SK-N-SH treated with all-trans-retinoic acid at 6 μM for 48 hours (cell line): ENCODE measurements around the gene SAMD11.

Experiments used
- ARNTL ChIP-seq: fragments of 450-650 bp; formaldehyde crosslinking; IDR thresholded peaks from 2 replicates; pipeline ENCODE4 v1.5.0; 2020; ENCODE audit warnings: low read depth, mild to moderate bottlenecking, moderate library complexity, borderline replicate concordance
- CREB5 ChIP-seq: fragments of 250-450 bp; sonication (Bioruptor Pico); IDR thresholded peaks from 2 replicates; pipeline ENCODE4 v1.5.1; 2020; ENCODE audit warnings: low read depth, mild to moderate bottlenecking, moderate library complexity
- OSR1 ChIP-seq: fragments of 250-450 bp; sonication (Bioruptor Pico); IDR thresholded peaks from 2 replicates; pipeline ENCODE4 v1.8.0; 2022; ENCODE audit warnings: moderate library complexity, mild to moderate bottlenecking, inconsistent platforms
- PATZ1 ChIP-seq: fragments of 250-450 bp; sonication (Bioruptor Pico); IDR thresholded peaks from 2 replicates; pipeline ENCODE4 v1.8.0; 2020; ENCODE audit warnings: mild to moderate bottlenecking, moderate library complexity, borderline replicate concordance
- RARB ChIP-seq: fragments of 250-450 bp; sonication (Bioruptor Pico); IDR thresholded peaks from 2 replicates; pipeline ENCODE4 v1.8.0; 2021; ENCODE audit warnings: mild to moderate bottlenecking, moderate library complexity
- TCF4 ChIP-seq: fragments of 250-450 bp; sonication (Bioruptor Pico); IDR thresholded peaks from 2 replicates; pipeline ENCODE4 v1.8.0; 2021; ENCODE audit warnings: mild to moderate bottlenecking, moderate library complexity, borderline replicate concordance
- TOX ChIP-seq: fragments of 250-450 bp; sonication (Bioruptor Pico); IDR thresholded peaks from 2 replicates; pipeline ENCODE4 v1.8.0; 2021; ENCODE audit warnings: mild to moderate bottlenecking, moderate library complexity, borderline replicate concordance
- TSHZ2 ChIP-seq: fragments of 250-450 bp; sonication (Bioruptor Pico); IDR thresholded peaks from 2 replicates; pipeline ENCODE4 v1.5.0; 2020; ENCODE audit warnings: mild to moderate bottlenecking, moderate library complexity
- ZC3H10 ChIP-seq: fragments of 250-450 bp; sonication (Bioruptor Pico); IDR thresholded peaks from 2 replicates; pipeline ENCODE4 v1.5.1; 2021; ENCODE audit warnings: mild to moderate bottlenecking, moderate library complexity
- ZFP3 ChIP-seq: fragments of 250-450 bp; sonication (Bioruptor Pico); IDR thresholded peaks from 2 replicates; pipeline ENCODE4 v1.5.0; 2020; ENCODE audit warnings: mild to moderate bottlenecking, moderate library complexity
- ZFP30 ChIP-seq: fragments of 450-650 bp; formaldehyde crosslinking; IDR thresholded peaks from 2 replicates; pipeline ENCODE4 v1.5.0; 2022; ENCODE audit warnings: mild to moderate bottlenecking, moderate library complexity
- ZNF70 ChIP-seq: fragments of 450-650 bp; formaldehyde crosslinking; IDR thresholded peaks from 2 replicates; pipeline ENCODE4 v1.5.0; 2020; ENCODE audit warnings: mild to moderate bottlenecking, moderate library complexity
- ZNF8 ChIP-seq: fragments of 450-650 bp; formaldehyde crosslinking; IDR thresholded peaks from 2 replicates; pipeline ENCODE4 v1.5.0; 2020; ENCODE audit warnings: mild to moderate bottlenecking, moderate library complexity

- no peak for TF ChIP-seq PATZ1
- no peak for TF ChIP-seq ZFP30
- no peak for TF ChIP-seq ZFP3 (CRISPR knock-in tag)
- no peak for TF ChIP-seq ZNF8 (CRISPR knock-in tag)
- TF ChIP-seq TCF4 (CRISPR knock-in tag): no peak
- no peak for TF ChIP-seq CREB5 (CRISPR knock-in tag)
- no peak for TF ChIP-seq ARNTL (CRISPR knock-in tag)
- no peak for TF ChIP-seq ZC3H10 (CRISPR knock-in tag)
- TF ChIP-seq TOX: no peak
- no peak for TF ChIP-seq OSR1 (CRISPR knock-in tag)
- TF ChIP-seq RARB (CRISPR knock-in tag): no peak
- TF ChIP-seq TSHZ2 (CRISPR knock-in tag): no peak
- no peak for TF ChIP-seq ZNF70 (CRISPR knock-in tag)
These were observed 13.8 kb downstream of the SAMD11 start for GRCh38 chr1:937521-937920.
